SK-N-SH (cell line): Measurements from ENCODE around the gene ASIC4.

Experiments used
- MEF2A ChIP-seq: IDR thresholded peaks from 2 replicates; pipeline ENCODE4 v1.4.0; 2012; ENCODE audit warnings: low read depth, borderline replicate concordance
- POLR2AphosphoS5 ChIP-seq: IDR thresholded peaks from 2 replicates; pipeline ENCODE4 v1.6.1; 2012; ENCODE audit warnings: low read depth, low read length
- SMC3 ChIP-seq: IDR thresholded peaks from 2 replicates; pipeline ENCODE4 v1.6.1; 2012; ENCODE audit warnings: low read depth, low read length, improper control_type of control experiment
- YY1 ChIP-seq: IDR thresholded peaks from 2 replicates; pipeline ENCODE4 v1.4.0; 2012; ENCODE audit warnings: low read depth, mild to moderate bottlenecking

GRCh38 chr2:219501849-219502248, 12.4 kb upstream of the ASIC4 start:
- TF ChIP-seq POLR2AphosphoS5 (no peak), SMC3 (no peak), YY1 (no peak), MEF2A (no peak)
